Right lobe of liver (tissue), 6 donors: ENCODE results near the gene RASAL2. TPM values are rescaled to one million over a fixed set of nuclear protein-coding genes. Genes with fewer than 3 reads are reported as not detected.
A peak's percentile ranks its signal among the peaks of the same experiment; 100 is the strongest.

Experiments used
- ATAC-seq, 4 donors: fragments of 200-7000 bp; cut with Tn5 transposase; one replicate each; pipeline ENCODE4 v1.9.1; 2020; ENCODE audit warnings: mild to moderate bottlenecking in 4 of 4, moderate library complexity in 4 of 4
- DNase-seq, 3 donors: peaks; one replicate each; pipeline ENCODE4 v3.0.0-alpha.2; 2020
- H3K27ac ChIP-seq, 3 donors: fragments of 200-600 bp; one replicate each; pipeline ENCODE4 v1.8.0; 2022
- H3K27me3 ChIP-seq, 2 donors: fragments of 200-600 bp; one replicate each; pipeline ENCODE4 v1.8.0; 2022
- H3K36me3 ChIP-seq, 4 donors: fragments of 200-600 bp; sonication (generic) in 1 of 4; one replicate each; pipeline versions ENCODE4 v1.5.1 to v1.8.0; 2017 to 2022; ENCODE audit warnings: control low read depth in 1 of 4
- H3K4me1 ChIP-seq, 4 donors: fragments of 200-600 bp; sonication (generic) in 1 of 4; one replicate each; pipeline versions ENCODE4 v1.5.1 to v1.8.0; 2017 to 2022; ENCODE audit warnings: control low read depth in 1 of 4
- H3K4me3 ChIP-seq, 3 donors: fragments of 200-600 bp; one replicate each; pipeline ENCODE4 v1.8.0; 2022
- H3K9me3 ChIP-seq, 4 donors: fragments of 200-600 bp; sonication (generic) in 1 of 4; one replicate each; pipeline versions ENCODE4 v1.5.1 to v1.8.0; 2017 to 2022; ENCODE audit warnings: control low read depth in 1 of 4
- CTCF ChIP-seq, 4 donors: fragments of 200-600 bp in 3 of 4; fragments of 450-650 bp in 1 of 4; IDR thresholded peaks; one replicate each; pipeline versions ENCODE4 v1.5.1 to v1.8.0; 2016 to 2022; ENCODE audit warnings: antibody characterized with exemption in 4 of 4, mild to moderate bottlenecking in 2 of 4
- POLR2A ChIP-seq: fragments of 450-650 bp; IDR thresholded peaks from one replicate; pipeline ENCODE4 v1.6.1; 2017; ENCODE audit warnings: antibody characterized with exemption, mild to moderate bottlenecking
- WGBS: methylation state at CpG from one replicate; pipeline ENCODE4 v1.1.6; 2018; ENCODE audit warnings: low coverage, low lambda C conversion rate; ENCODE audit not compliant: insufficient coverage; ENCODE audit errors: missing lambda C conversion rate; 5-methylcytosine and 5-hydroxymethylcytosine counted together
- intact Hi-C, 2 donors: fragments of 100-400 bp; cut with DNase I; formaldehyde crosslinking; loops; one replicate each; pipeline versions ENCODE4 v1.11.2 to v1.14.1; 2022
- total RNA-seq, 6 experiments: library from RNA; depleted of rRNA in 2 of 6; stranded (reverse); fragments of >200 nt in 2 of 6; fragmentation: NEBNext Ultra II Directional in 3 of 6; extraction: Animal tissue kit (Norgen Biotek cat#: 25700) in 3 of 6; gene quantifications; one replicate each; pipeline versions ENCODE4 v1.1.0 to v1.2.4, GENCODE V29; 2016 to 2023
- donor health status: DM: no; HTN: yes; CAD: no.
- donor health status: DM: no; HTN: no; CAD: no.
- donor health status: DM: no; HTN: no; CAD: no.
- donor health status: DM: no; HTN: yes; CAD: no.
- donor health status: DM: no; HTN: yes; CAD: no.

Gene RASAL2
- total RNA-seq, 6 experiments from 2014 or later, result 3.6 to 6.0 (median 5.2) TPM

- intact Hi-C loops, result no loop called here
- DNase-seq, result no peak
- TF ChIP-seq CTCF (IDR thresholded peaks at IDR 0.05) (no peak), POLR2A (no peak)
- ATAC-seq, result no peak
- Histone ChIP-seq H3K9me3 (no peaks in the 10 kb centered on the region), H3K27me3 (no peaks in the 10 kb centered on the region), H3K27ac (no peak overlapping the region), H3K4me1 (peaks cover 0 to 14% (median 8%) of the 10 kb centered on the region in 4 donors), H3K4me3 (peak overlapping the region in 1 of 3 donors; percentile 7), H3K36me3 (no peaks in the 10 kb centered on the region)
- WGBS, result 33% methylated on average over 2 of the region's 3 CpGs
These were observed 2.5 kb downstream of the RASAL2 start for GRCh38 chr1:178096421-178096820.

GRCh38 chr1:178098262-178098661 is 4.4 kb downstream of the RASAL2 start:
- ATAC-seq (no peak), DNase-seq (no peak)
- H3K27me3 ChIP-seq, result no peaks in the 10 kb centered on the region
- no peak overlapping the region for H3K27ac ChIP-seq
- peaks cover 0 to 29% (median 11%) of the 10 kb centered on the region in 4 donors for H3K4me1 ChIP-seq
- TF ChIP-seq CTCF (IDR thresholded peaks at IDR 0.05), result no peak
- no peak for TF ChIP-seq POLR2A
- WGBS, result 59% methylated on average over 3 of the region's 3 CpGs
- intact Hi-C loops, result no loop called here
- H3K36me3 ChIP-seq, result no peaks in the 10 kb centered on the region
- no peak overlapping the region for H3K4me3 ChIP-seq
- H3K9me3 ChIP-seq, result no peaks in the 10 kb centered on the region

GRCh38 chr1:178101266-178101630 is 7.3 kb downstream of the RASAL2 start:
- H3K27me3 ChIP-seq, result no peaks in the 10 kb centered on the region
- DNase-seq (no peak), ATAC-seq (no peak)
- intact Hi-C loops, result no loop called here
- no peaks in the 10 kb centered on the region for H3K36me3 ChIP-seq
- no peaks in the 10 kb centered on the region for H3K9me3 ChIP-seq
- no peak overlapping the region for H3K4me3 ChIP-seq
- WGBS, result 36% methylated on average over 2 of the region's 2 CpGs
- peak overlapping the region in 1 of 3 donors; percentile 39 for H3K27ac ChIP-seq
- no peak for TF ChIP-seq CTCF (IDR thresholded peaks at IDR 0.05)
- TF ChIP-seq POLR2A, result no peak
- H3K4me1 ChIP-seq, result peaks cover 0 to 30% (median 7%) of the 10 kb centered on the region in 4 donors

- TF ChIP-seq CTCF (IDR thresholded peaks at IDR 0.05), result no peak
- TF ChIP-seq POLR2A, result no peak
- Histone ChIP-seq H3K4me1 (peaks cover 0 to 30% (median 7%) of the 10 kb centered on the region in 4 donors), H3K36me3 (no peaks in the 10 kb centered on the region), H3K27ac (peak overlapping the region in 1 of 3 donors; percentile 39), H3K9me3 (no peaks in the 10 kb centered on the region), H3K4me3 (no peak overlapping the region), H3K27me3 (no peaks in the 10 kb centered on the region)
- DNase-seq (no peak), ATAC-seq (peak in 3 of 4 donors; percentile 22 to 48 (median 34))
- intact Hi-C loops, result no loop called here
- 32% methylated on average over 1 of the region's 1 CpG for WGBS
These were observed 7.8 kb downstream of the RASAL2 start for GRCh38 chr1:178101654-178102053.

- Histone ChIP-seq H3K4me3 (no peak overlapping the region), H3K4me1 (peaks cover 0 to 30% (median 7%) of the 10 kb centered on the region in 4 donors), H3K36me3 (no peaks in the 10 kb centered on the region), H3K9me3 (no peaks in the 10 kb centered on the region), H3K27ac (peak overlapping the region in 1 of 3 donors; percentile 39), H3K27me3 (no peaks in the 10 kb centered on the region)
- no peak for TF ChIP-seq POLR2A
- TF ChIP-seq CTCF (IDR thresholded peaks at IDR 0.05), result no peak
- intact Hi-C loops, result no loop called here
- ATAC-seq, result peak; percentile 91 to 95 (median 94)
- DNase-seq, result peak; percentile 43 to 79 (median 60)
- WGBS, result 50% methylated on average over 4 of the region's 4 CpGs
These were observed 8.3 kb downstream of the RASAL2 start for GRCh38 chr1:178102218-178102617.
